Measurements from ENCODE around the gene PTGES.

PTGES gene

DNA sequence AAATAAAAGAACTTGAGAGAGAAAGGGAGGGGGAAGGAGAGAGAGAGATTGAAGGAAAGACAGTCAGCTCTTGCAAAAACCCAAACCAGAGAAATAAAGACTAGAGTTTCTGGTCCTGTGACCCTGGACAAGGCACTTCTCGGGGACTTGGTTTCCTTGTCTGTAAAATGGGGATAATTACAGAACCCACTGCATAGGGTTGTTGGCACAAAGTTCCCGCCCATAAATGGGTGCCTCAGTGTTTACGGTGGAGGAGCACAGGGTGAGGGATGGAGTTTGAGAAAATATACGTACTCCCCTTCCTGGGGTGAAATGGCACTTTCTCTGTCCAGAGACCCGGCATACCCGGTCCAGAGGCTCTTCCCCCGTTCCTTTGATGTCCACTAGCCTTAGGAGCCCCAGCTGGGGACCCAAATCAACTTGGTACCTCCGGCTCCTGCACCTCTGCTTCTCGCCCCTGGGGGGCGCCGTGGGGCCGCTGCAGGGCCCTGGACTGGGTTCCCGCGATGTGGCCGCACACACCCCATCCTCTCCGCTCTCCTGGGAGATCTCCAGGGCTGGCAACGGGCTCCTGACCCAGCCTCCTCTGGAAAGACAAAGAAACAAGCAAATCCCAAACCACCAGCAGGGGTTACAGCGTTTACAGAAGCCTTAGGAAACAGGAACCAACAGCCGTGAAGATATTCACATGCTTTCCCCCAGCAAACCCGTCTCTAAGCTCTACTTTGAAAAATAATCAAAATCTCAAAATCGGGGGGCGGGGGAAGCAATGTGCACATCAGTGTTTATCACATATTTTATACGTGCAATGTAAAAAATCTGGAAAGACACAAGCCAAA, 26.3 kb downstream of the PTGES start:
- no peak overlapping the region for H3K4ac ChIP-seq (ENCODE audit: low read depth, low read length)
- DNase-seq, result peak; percentile 75 to 84
- no peak overlapping the region for H2BK5ac ChIP-seq (ENCODE audit: low read depth, low read length, poor library complexity)
- peak overlapping the region; percentile 35 for H2AFZ ChIP-seq (ENCODE audit: insufficient read depth, low read length, poor library complexity)
- no peak overlapping the region for H3K9ac ChIP-seq (ENCODE audit: low read length)
- H3K27me3 ChIP-seq (ENCODE audit: insufficient read depth, low read length), result no peaks in the 10 kb centered on the region
- H3K4me3 ChIP-seq (ENCODE audit: low read depth, low read length), result no peak overlapping the region
- H2BK12ac ChIP-seq (ENCODE audit: low read length), result no peak overlapping the region
- no peaks in the 10 kb centered on the region for H3K79me2 ChIP-seq (ENCODE audit: control insufficient read depth, insufficient read depth, low read length, poor library complexity)
- H4K91ac ChIP-seq (ENCODE audit: low read depth, low read length), result no peak overlapping the region
- H3K4me1 ChIP-seq (ENCODE audit: control insufficient read depth in 1 of 2, insufficient read depth in 2 of 2, low read length in 2 of 2), result no peaks in the 10 kb centered on the region
- H3K4me2 ChIP-seq (ENCODE audit: low read length), result no peak overlapping the region
- no peak overlapping the region for H2AK5ac ChIP-seq (ENCODE audit: low read length)
- no peak overlapping the region for H4K8ac ChIP-seq (ENCODE audit: low read depth, low read length)
- WGBS (ENCODE audit: extremely low coverage, insufficient coverage, insufficient read length), result no CpG with 5 or more reads among the region's 23 CpGs
- H3K79me1 ChIP-seq (ENCODE audit: low read length), result no peaks in the 10 kb centered on the region
- peaks cover 2% of the 10 kb centered on the region for H3K9me3 ChIP-seq (ENCODE audit: insufficient read depth, low read depth, low read length)
- H3K23ac ChIP-seq (ENCODE audit: low read length), result no peak overlapping the region
- no peaks in the 10 kb centered on the region for H3K36me3 ChIP-seq (ENCODE audit: control insufficient read depth in 1 of 2, insufficient read depth in 2 of 2, low read length in 2 of 2)
- no peak overlapping the region for H3K27ac ChIP-seq (ENCODE audit: low read depth, low read length)
- H2BK120ac ChIP-seq (ENCODE audit: insufficient read depth, low read length, poor library complexity), result no peak overlapping the region
- no peak overlapping the region for H3K14ac ChIP-seq (ENCODE audit: low read length)
- no peak overlapping the region for H3K18ac ChIP-seq (ENCODE audit: low read length)
- no peak overlapping the region for H4K12ac ChIP-seq (ENCODE audit: low read depth, low read length)

DNA sequence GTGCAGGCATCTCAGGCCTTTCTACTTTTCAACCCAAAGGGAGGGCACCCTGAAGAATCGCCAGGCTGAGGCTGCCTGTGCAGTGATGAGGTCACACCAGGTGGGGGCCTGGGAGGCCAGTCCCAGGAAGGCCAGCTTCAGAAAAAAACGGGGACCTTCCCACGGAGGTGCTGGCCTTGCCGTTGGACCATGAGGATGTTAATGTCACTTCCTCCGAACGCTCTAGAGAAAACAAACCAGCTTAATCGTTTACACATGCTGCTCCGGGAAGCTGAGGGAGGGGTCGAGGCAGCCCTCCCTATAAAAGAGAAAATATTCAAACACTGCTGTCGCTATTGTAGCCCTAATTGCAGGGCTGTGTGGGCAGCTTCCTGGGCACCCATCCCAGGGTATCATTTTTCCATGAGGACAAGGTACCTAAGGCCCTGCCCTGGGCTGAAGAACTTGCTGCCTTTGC, 27.0 kb downstream of the PTGES start:
- Histone ChIP-seq H3K4me1 (ENCODE audit: control insufficient read depth in 1 of 2, insufficient read depth in 2 of 2, low read length in 2 of 2) (no peaks in the 10 kb centered on the region), H4K8ac (ENCODE audit: low read depth, low read length) (no peak overlapping the region), H2AFZ (ENCODE audit: insufficient read depth, low read length, poor library complexity) (no peak overlapping the region), H4K91ac (ENCODE audit: low read depth, low read length) (no peak overlapping the region), H3K4me2 (ENCODE audit: low read length) (no peak overlapping the region), H2BK5ac (ENCODE audit: low read depth, low read length, poor library complexity) (no peak overlapping the region), H3K79me1 (ENCODE audit: low read length) (no peaks in the 10 kb centered on the region), H3K4me3 (ENCODE audit: low read depth, low read length) (no peak overlapping the region), H3K14ac (ENCODE audit: low read length) (no peak overlapping the region), H4K12ac (ENCODE audit: low read depth, low read length) (no peak overlapping the region), H3K36me3 (ENCODE audit: control insufficient read depth in 1 of 2, insufficient read depth in 2 of 2, low read length in 2 of 2) (no peaks in the 10 kb centered on the region), H3K9ac (ENCODE audit: low read length) (no peak overlapping the region), H3K9me3 (ENCODE audit: insufficient read depth, low read depth, low read length) (peaks cover 2% of the 10 kb centered on the region), H2BK120ac (ENCODE audit: insufficient read depth, low read length, poor library complexity) (no peak overlapping the region), H3K27me3 (ENCODE audit: insufficient read depth, low read length) (no peaks in the 10 kb centered on the region), H2BK12ac (ENCODE audit: low read length) (no peak overlapping the region), H3K4ac (ENCODE audit: low read depth, low read length) (no peak overlapping the region), H3K23ac (ENCODE audit: low read length) (no peak overlapping the region), H3K27ac (ENCODE audit: low read depth, low read length) (no peak overlapping the region), H3K18ac (ENCODE audit: low read length) (no peak overlapping the region), H3K79me2 (ENCODE audit: control insufficient read depth, insufficient read depth, low read length, poor library complexity) (no peaks in the 10 kb centered on the region), H2AK5ac (ENCODE audit: low read length) (no peak overlapping the region)
- DNase-seq, result no peak
- WGBS (ENCODE audit: extremely low coverage, insufficient coverage, insufficient read length), result no CpG with 5 or more reads among the region's 10 CpGs

GRCh38 chr9:129724456-129725190, 28.2 kb downstream of the PTGES start:
- Histone ChIP-seq H2BK12ac (ENCODE audit: low read length) (no peak overlapping the region), H2AK5ac (ENCODE audit: low read length) (no peak overlapping the region), H3K27ac (ENCODE audit: low read depth, low read length) (no peak overlapping the region), H4K91ac (ENCODE audit: low read depth, low read length) (no peak overlapping the region), H3K9ac (ENCODE audit: low read length) (no peak overlapping the region), H3K9me3 (ENCODE audit: insufficient read depth, low read depth, low read length) (peaks cover 2% of the 10 kb centered on the region), H4K12ac (ENCODE audit: low read depth, low read length) (no peak overlapping the region), H3K79me2 (ENCODE audit: control insufficient read depth, insufficient read depth, low read length, poor library complexity) (no peaks in the 10 kb centered on the region), H4K8ac (ENCODE audit: low read depth, low read length) (no peak overlapping the region), H3K4ac (ENCODE audit: low read depth, low read length) (no peak overlapping the region), H3K18ac (ENCODE audit: low read length) (no peak overlapping the region), H3K23ac (ENCODE audit: low read length) (no peak overlapping the region), H3K27me3 (ENCODE audit: insufficient read depth, low read length) (no peaks in the 10 kb centered on the region), H2AFZ (ENCODE audit: insufficient read depth, low read length, poor library complexity) (no peak overlapping the region), H2BK120ac (ENCODE audit: insufficient read depth, low read length, poor library complexity) (no peak overlapping the region), H2BK5ac (ENCODE audit: low read depth, low read length, poor library complexity) (no peak overlapping the region), H3K4me2 (ENCODE audit: low read length) (no peak overlapping the region), H3K79me1 (ENCODE audit: low read length) (no peaks in the 10 kb centered on the region), H3K36me3 (ENCODE audit: control insufficient read depth in 1 of 2, insufficient read depth in 2 of 2, low read length in 2 of 2) (no peaks in the 10 kb centered on the region), H3K4me3 (ENCODE audit: low read depth, low read length) (no peak overlapping the region), H3K4me1 (ENCODE audit: control insufficient read depth in 1 of 2, insufficient read depth in 2 of 2, low read length in 2 of 2) (no peaks in the 10 kb centered on the region), H3K14ac (ENCODE audit: low read length) (no peak overlapping the region)
- no CpG with 5 or more reads among the region's 16 CpGs for WGBS (ENCODE audit: extremely low coverage, insufficient coverage, insufficient read length)
- no peak for DNase-seq

DNA sequence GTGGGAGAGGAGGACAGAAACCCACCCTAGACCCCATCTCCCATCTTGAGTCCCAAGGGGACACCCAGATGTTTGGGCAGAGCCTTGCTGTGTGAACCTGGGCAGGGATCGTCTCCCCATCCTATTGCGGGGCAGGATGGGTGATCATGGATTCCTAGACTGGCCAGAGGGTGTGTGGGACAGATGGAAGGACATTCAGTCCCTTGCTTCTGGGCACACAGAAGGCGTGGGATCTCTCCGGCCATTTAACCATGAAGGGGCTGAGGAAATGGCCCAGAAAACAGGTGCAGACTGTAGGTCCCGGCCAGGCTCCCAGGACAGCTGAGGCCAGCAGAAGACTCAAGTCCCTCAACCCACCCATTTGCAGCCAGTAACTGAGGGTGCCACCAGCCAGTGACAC, 29.9 kb downstream of the PTGES start:
- Histone ChIP-seq H3K79me1 (ENCODE audit: low read length) (no peaks in the 10 kb centered on the region), H3K27me3 (ENCODE audit: insufficient read depth, low read length) (no peaks in the 10 kb centered on the region), H4K91ac (ENCODE audit: low read depth, low read length) (no peak overlapping the region), H3K27ac (ENCODE audit: low read depth, low read length) (no peak overlapping the region), H4K12ac (ENCODE audit: low read depth, low read length) (no peak overlapping the region), H2BK120ac (ENCODE audit: insufficient read depth, low read length, poor library complexity) (no peak overlapping the region), H3K4me1 (ENCODE audit: control insufficient read depth in 1 of 2, insufficient read depth in 2 of 2, low read length in 2 of 2) (no peaks in the 10 kb centered on the region), H3K14ac (ENCODE audit: low read length) (no peak overlapping the region), H3K9ac (ENCODE audit: low read length) (no peak overlapping the region), H3K9me3 (ENCODE audit: insufficient read depth, low read depth, low read length) (peaks cover 2% of the 10 kb centered on the region), H3K79me2 (ENCODE audit: control insufficient read depth, insufficient read depth, low read length, poor library complexity) (no peaks in the 10 kb centered on the region), H2AK5ac (ENCODE audit: low read length) (no peak overlapping the region), H2BK12ac (ENCODE audit: low read length) (no peak overlapping the region), H3K4ac (ENCODE audit: low read depth, low read length) (no peak overlapping the region), H2AFZ (ENCODE audit: insufficient read depth, low read length, poor library complexity) (no peak overlapping the region), H3K18ac (ENCODE audit: low read length) (no peak overlapping the region), H3K23ac (ENCODE audit: low read length) (no peak overlapping the region), H3K4me2 (ENCODE audit: low read length) (no peak overlapping the region), H4K8ac (ENCODE audit: low read depth, low read length) (no peak overlapping the region), H3K36me3 (ENCODE audit: control insufficient read depth in 1 of 2, insufficient read depth in 2 of 2, low read length in 2 of 2) (no peaks in the 10 kb centered on the region), H2BK5ac (ENCODE audit: low read depth, low read length, poor library complexity) (no peak overlapping the region), H3K4me3 (ENCODE audit: low read depth, low read length) (no peak overlapping the region)
- WGBS (ENCODE audit: extremely low coverage, insufficient coverage, insufficient read length), result no CpG with 5 or more reads among the region's 5 CpGs
- no peak for DNase-seq

All from trophoblast cell (in vitro differentiated cells and primary cell).